HEK293T (cell line): ENCODE measurements around the gene BBS9.

Experiments used
- FOXK2 ChIP-seq: fragments of 450-650 bp; IDR thresholded peaks from 2 replicates; pipeline ENCODE4 v1.6.1; 2016; ENCODE audit warnings: mild to moderate bottlenecking
- LEF1 ChIP-seq: fragments of 450-650 bp; IDR thresholded peaks from 2 replicates; pipeline ENCODE4 v1.6.1; 2017; ENCODE audit warnings: mild to moderate bottlenecking, borderline replicate concordance
- TARDBP ChIP-seq: fragments of 450-650 bp; IDR thresholded peaks from 2 replicates; pipeline ENCODE4 v1.6.1; 2016
- TF ChIP-seq, protein P1 (sequence below): fragments of 450-650 bp; IDR thresholded peaks from 2 replicates; pipeline ENCODE4 v1.6.1; 2016

DNA sequence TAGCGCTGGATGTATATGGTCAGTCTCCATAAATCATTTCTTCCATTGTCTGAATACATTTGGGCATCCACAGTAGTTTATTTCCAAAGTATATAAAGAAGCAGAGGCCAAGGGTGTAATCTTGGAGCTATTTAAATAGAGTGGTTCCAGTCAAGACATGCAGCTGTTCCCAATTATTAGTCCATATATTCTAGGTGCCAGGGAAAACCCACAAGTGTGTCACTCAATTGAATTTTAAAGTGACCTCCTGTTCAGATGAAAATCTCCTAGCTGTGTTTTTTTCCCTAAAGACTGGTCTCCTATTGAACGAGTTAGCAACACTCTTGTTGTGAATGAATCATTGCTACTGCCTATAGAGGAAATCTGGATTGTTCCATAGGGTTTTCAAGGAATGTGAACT, 515.7 kb downstream of the BBS9 start:
- TF ChIP-seq, protein P1, sequence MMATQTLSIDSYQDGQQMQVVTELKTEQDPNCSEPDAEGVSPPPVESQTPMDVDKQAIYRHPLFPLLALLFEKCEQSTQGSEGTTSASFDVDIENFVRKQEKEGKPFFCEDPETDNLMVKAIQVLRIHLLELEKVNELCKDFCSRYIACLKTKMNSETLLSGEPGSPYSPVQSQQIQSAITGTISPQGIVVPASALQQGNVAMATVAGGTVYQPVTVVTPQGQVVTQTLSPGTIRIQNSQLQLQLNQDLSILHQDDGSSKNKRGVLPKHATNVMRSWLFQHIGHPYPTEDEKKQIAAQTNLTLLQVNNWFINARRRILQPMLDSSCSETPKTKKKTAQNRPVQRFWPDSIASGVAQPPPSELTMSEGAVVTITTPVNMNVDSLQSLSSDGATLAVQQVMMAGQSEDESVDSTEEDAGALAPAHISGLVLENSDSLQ = no peak
- TF ChIP-seq LEF1 = no peak
- TF ChIP-seq FOXK2 = no peak
- no peak for TF ChIP-seq TARDBP
